Activated naive CD4-positive, alpha-beta T cell treated with anti-CD3 and anti-CD28 coated beads, Interleukin-2, amount 50 U/mL, for 16 hours (primary cell): Measurements from ENCODE around the gene TRABD2B.

Experiments
- DNase-seq: peaks from one replicate; pipeline ENCODE4 v3.0.0-alpha.2; 2020

TRABD2B gene

DNA sequence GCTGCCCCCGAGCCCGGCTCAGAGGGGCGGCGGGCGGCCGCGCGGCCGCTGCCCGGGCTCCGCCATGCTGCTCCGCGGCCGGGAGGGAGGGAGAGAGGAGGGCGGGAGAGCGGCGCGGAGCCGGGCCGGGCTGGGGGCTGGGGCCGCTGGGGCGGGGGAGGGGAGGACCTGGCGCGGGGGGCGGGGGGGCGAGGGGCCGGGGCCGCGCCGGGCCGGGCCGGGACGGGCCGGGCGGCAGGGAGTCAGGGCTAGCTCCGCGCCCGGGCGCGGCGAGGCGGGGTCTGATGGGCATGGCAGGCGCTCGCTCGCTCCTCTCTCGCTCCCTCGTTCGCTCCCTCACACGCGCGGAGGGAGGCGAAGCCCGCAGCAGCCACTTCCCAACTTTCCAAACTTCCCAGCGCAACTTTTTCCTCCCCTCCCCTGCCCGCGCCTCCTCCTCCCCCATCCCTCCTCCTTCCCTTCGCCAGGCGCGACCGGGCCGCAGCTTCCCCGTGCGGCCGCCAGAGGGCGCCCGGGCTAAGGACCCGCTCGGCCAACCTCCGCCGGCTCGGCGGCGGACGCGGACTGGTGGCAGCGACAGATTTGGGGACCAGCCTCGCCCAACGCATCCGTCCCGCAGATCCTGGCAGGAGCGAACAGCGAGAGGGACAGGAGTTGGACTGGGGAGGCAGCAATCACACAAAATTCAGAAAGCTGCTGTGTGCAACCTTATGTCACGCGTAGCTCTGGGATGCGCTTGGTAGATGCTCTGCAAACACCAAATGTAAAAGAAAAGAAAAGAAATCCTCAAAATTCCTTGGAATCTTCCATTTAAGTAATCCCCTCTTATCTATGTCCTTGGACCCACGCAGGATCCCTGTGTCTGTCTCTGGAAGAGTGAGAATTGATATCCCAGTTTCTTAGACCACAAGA, at the start of gene TRABD2B:
Gene TRABD2B, minus strand, starts transcription at position 97 of the 912 bp plus-strand sequence.
- DNase-seq = peak; percentile 66

- DNase-seq = no peak
These were observed 47.1 kb upstream of the TRABD2B start for GRCh38 chr1:48044311-48044710.

GRCh38 chr1:48043622-48044021, 46.4 kb upstream of the TRABD2B start:
- DNase-seq = no peak

DNA sequence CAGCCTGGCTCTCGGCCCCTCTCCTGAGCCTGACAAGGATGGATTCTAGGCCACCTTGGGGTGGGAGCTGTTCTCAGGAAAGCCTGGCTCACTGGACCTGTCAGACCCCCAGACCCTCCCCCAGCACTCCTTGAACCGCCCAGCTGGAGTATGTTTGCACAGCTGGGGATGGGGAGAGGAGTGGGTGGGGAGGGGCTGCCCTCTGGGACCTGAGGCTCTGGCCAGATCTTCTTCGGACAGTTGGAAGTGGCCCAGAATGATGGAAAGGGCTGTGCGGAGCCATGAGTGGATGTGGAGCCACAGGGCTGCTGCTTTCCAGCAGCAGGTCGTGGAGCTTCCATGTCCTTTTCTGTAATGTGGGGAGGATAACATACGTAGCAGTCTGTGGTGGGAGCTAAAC, 43.0 kb upstream of the TRABD2B start:
- DNase-seq = no peak

GRCh38 chr1:48039088-48040054, 42.2 kb upstream of the TRABD2B start:
- no peak for DNase-seq

GRCh38 chr1:48038270-48038767, 41.1 kb upstream of the TRABD2B start:
- no peak for DNase-seq

- no peak for DNase-seq
These were observed 39.6 kb upstream of the TRABD2B start for GRCh38 chr1:48036710-48037355.

- DNase-seq = no peak
These were observed 38.4 kb upstream of the TRABD2B start for GRCh38 chr1:48035371-48036141.

GRCh38 chr1:48033495-48034045, 36.4 kb upstream of the TRABD2B start:
- DNase-seq = no peak

DNA sequence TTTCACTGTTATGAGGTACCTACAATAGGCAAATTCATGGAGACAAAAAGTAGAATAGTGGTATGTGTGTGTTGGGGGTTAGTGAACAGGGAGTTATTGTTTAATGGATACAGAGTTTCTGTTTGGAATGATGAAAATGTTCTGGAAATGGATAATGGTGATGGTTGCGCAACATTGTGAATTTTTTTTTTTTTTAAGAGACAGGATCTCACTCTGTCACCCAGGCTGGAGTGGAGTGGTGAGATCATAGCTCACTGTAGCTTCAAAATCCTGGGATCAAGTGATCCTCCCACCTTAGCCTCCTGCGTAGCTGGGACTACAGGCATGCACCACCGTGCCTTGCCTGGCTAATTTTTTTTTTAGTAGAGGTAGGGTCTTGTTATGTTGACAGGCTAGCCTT, 34.5 kb upstream of the TRABD2B start:
- no peak for DNase-seq

DNA sequence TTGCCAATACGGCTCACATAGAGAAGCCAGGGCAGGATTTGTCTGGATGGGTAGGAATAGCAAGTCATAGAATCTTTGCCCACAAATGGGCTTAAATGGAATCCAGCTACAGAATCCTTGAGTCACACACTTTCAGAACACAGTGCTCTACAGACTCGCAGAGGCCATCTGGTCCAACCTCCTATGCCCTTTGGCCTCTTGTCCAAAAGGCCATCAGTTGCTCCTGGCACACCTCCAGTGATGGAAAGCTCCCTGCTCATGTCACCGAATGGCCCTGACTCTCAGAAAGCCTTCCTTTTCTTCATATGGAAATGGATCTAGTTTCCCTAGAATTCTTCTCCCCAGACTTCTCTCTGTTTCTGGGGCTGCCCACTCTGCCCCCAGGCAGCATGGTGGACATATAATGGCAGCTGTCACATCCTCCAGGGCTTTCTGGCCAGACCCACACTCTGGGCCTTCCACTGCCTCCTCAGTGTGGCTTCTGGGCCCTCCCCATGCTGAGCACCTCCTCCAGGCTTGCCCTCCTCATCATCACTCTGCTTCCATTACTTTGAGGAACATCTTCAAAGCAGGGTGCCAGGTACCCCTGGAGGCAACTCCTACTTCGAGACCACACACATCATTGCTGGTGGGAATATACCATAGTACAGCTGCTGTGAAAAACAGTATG, 33.6 kb upstream of the TRABD2B start:
- DNase-seq = no peak

GRCh38 chr1:48030211-48030610, 33.0 kb upstream of the TRABD2B start:
- no peak for DNase-seq

DNA sequence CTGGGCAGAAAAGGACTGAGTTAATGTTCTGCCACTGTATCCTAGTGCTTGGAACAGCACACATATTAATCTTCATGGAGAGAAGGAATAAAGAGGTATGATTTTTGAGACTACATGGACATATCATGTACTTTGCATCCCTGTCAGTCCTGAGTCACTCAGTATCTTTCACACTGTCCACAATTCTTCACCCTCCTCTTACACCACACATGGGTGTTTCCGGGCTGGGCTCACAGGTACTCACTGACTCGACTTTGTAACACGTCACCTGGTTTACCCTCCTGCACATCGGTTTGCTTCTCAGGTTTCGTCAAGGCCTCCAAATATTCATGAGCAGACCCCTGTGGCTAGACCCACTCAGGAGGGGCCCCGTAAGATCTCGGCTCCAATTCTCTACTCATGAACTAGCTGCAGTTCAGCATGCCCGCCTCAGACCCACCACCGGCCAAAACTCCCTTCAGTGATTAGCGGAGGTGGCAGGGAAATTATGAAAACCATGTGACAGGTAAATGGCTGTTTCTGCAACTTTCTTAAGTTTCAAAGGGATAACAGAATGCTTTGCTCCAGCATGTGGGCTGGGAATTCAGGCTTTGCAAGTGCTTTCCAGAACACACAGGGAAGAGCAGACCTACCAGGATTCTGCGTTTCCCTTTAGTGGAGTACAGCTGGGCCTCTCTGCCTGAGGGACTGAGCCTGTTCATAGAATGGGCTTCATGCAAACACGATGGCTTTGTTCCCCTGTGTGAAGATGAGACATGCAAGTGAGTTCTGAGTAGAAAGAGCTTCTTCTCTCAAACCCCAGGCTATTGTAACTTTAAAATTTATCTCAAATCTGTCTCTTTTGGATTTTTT, 31.3 kb upstream of the TRABD2B start:
- no peak for DNase-seq

DNA sequence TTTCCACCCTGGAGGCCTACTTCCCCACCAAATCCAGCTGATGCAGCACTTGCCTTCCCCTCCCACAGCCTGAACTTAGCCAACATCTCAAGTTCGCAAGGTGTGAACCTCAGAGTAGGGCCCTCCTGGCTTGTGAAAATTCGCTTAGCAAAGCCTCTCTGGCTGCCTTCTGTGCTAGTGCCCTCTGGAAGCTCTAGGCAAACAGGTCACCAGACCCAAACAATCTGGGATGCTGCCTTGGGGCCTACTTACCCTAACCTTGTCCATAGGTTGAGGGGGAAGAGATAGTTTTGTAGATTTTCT, 30.3 kb upstream of the TRABD2B start:
- DNase-seq = no peak

DNA sequence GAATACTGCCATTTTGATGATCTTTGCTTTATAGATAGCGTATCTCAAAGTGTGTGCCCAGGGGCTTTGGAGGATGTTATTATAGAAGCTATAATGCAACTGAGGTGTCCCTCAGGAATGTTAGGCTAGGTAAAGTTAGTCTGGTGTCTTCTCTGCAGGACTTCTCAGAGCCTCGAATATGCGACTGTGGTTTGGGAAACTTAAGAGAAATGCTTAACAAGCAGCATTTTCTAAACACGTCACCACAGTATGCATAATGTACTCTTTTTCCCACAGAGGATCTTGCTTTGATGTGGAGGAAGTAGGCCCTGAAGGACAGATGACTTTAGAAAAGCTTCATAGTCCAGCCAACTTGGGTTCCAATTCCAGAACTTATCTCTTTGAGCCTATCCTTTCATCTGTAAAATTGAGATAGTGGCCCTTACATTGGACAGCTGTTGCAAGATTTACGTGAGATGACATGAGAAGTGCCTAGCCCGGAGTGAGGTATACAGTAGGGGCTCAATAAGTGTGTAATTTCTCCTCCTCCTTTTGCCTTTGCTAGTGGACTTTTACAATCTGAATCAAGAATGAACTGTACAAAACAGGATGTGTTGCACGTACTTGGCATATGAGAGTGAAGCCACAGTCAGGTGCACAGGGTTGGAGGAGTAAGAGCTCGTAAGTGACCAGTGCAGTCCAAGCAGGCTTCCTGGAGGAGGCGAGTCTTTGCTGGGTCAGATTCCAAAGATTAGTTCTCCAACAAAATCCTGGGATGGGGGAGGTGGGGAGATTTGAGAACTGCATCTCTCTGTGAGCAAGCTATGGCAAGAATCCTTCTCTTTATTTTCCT, 29.7 kb upstream of the TRABD2B start:
- DNase-seq = no peak

GRCh38 chr1:48026275-48026674, 29.1 kb upstream of the TRABD2B start:
- no peak for DNase-seq

DNA sequence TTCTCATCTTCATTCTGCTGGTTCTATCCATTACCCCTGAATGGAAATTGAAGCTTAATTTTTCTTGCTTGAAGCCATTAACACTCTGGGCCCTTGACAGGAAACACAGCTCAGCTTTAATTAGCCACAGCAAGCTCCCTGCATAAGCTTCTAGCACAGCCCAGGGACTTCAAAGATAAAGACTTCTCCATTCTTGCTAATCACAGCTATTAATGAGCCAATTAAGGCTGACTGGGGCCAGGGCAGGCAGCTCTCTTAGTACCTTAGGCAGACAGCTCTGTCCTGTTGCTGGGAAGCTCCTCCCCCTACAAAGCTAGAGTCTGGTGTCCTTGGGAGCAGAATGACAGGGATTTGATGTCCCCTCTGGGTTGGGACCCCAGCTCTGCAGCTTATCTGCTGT, 27.9 kb upstream of the TRABD2B start:
- no peak for DNase-seq

DNA sequence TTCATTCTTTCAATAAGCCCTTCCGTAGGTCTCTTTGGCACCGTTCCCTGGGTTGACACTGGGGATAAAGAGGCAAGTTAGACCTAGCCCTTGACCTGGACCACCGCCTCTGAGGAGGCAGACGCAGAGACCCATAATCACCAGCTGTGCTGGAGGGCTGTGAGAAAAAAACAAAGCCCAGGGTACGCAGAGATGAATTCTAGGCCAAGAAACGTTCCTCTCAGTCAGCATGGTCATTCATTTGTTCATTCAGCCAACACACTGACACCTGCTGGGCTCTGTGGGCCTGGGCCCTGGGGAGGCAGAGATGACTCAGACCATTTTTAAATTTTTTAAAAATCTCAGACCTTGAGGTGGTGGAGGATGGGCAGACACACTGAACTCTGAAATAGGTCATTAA, 26.3 kb upstream of the TRABD2B start:
- no peak for DNase-seq

DNA sequence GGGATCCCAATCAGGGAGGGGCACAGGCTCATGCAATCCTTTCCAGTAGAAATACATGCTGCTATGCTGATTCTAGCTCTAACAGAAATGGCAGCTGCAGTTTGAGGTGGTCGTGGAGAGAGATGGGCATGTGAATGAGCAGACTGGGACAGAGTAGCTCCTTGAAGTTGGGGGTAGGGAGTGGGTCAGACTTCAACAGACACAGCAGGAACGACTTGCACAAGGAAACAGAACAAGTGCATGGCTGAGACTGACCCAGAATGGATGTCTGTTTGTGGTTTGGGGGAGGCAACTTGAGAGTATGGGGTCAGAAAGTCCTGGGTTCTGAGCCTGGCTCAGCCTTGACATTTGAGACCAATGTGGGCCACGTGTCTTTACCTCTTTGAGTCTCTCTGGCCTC, 25.1 kb upstream of the TRABD2B start:
- DNase-seq = no peak

GRCh38 chr1:48021792-48022191, 24.6 kb upstream of the TRABD2B start:
- no peak for DNase-seq
